K562 (cell line): ENCODE measurements around the gene DEDD2. TPM values are rescaled to one million over a fixed set of nuclear protein-coding genes. Genes with fewer than 3 reads are reported as not detected.

Experiments
- CBFA2T3 ChIP-seq: fragments of 450-650 bp; IDR thresholded peaks from 2 replicates; pipeline ENCODE4 v1.6.1; 2017
- DMBX1 ChIP-seq: fragments of 250-450 bp; sonication (Bioruptor Pico); IDR thresholded peaks from 2 replicates; pipeline ENCODE4 v1.8.0; 2022; ENCODE audit warnings: inconsistent platforms, mild to moderate bottlenecking, moderate library complexity, borderline replicate concordance
- E2F1 ChIP-seq: sonication (generic); formaldehyde crosslinking; IDR thresholded peaks from 2 replicates; pipeline ENCODE4 v1.8.1; 2023; ENCODE audit warnings: mild to moderate bottlenecking, missing genetic modification reagents, moderate library complexity
- GABPB1 ChIP-seq: sonication (generic); formaldehyde crosslinking; IDR thresholded peaks from 2 replicates; pipeline ENCODE4 v1.8.0; 2022; ENCODE audit warnings: mild to moderate bottlenecking, missing genetic modification reagents
- HNRNPLL ChIP-seq: fragments of 200-400 bp; formaldehyde crosslinking; IDR thresholded peaks from 2 replicates; pipeline ENCODE4 v1.6.1; 2017; ENCODE audit warnings: low read length, low read depth, mild to moderate bottlenecking; ENCODE audit not compliant: poor library complexity, severe bottlenecking
- MXI1 ChIP-seq: IDR thresholded peaks from 2 replicates; pipeline ENCODE4 v1.6.1; 2011; ENCODE audit warnings: low read depth, mild to moderate bottlenecking, improper control_type of control experiment, low read length
- NELFE ChIP-seq: IDR thresholded peaks from 2 replicates; pipeline ENCODE4 v1.6.1; 2011; ENCODE audit warnings: mild to moderate bottlenecking; ENCODE audit not compliant: insufficient read depth, insufficient read length
- PPARD ChIP-seq: fragments of 250-450 bp; sonication (Bioruptor Pico); IDR thresholded peaks from 2 replicates; pipeline ENCODE4 v1.8.0; 2022; ENCODE audit warnings: inconsistent platforms, mild to moderate bottlenecking, moderate library complexity
- PRPF4 ChIP-seq: fragments of 200-400 bp; formaldehyde crosslinking; IDR thresholded peaks from one replicate; pipeline ENCODE4 v1.6.1; 2017; ENCODE audit warnings: low read length, low read depth, mild to moderate bottlenecking; ENCODE audit not compliant: insufficient read depth, poor library complexity, severe bottlenecking
- RERE ChIP-seq: sonication (generic); formaldehyde crosslinking; IDR thresholded peaks from 2 replicates; pipeline ENCODE4 v1.8.0; 2023; ENCODE audit warnings: missing genetic modification reagents, mild to moderate bottlenecking, borderline replicate concordance
- SRSF3 ChIP-seq: fragments of 200-400 bp; formaldehyde crosslinking; IDR thresholded peaks from 2 replicates; pipeline ENCODE4 v1.6.1; 2016; ENCODE audit warnings: mild to moderate bottlenecking, low read length, moderate library complexity; ENCODE audit not compliant: insufficient read depth
- THRAP3 ChIP-seq: fragments of 450-650 bp; IDR thresholded peaks from 2 replicates; pipeline ENCODE4 v1.6.1; 2016; ENCODE audit warnings: mild to moderate bottlenecking, inconsistent platforms, borderline replicate concordance
- ZBTB9 ChIP-seq: fragments of 450-650 bp; formaldehyde crosslinking; IDR thresholded peaks from 2 replicates; pipeline ENCODE4 v1.4.0; 2020; ENCODE audit warnings: mild to moderate bottlenecking, moderate library complexity
- ZNF766 ChIP-seq: fragments of 200-800 bp; sonication (Bioruptor generic); conservative IDR thresholded peaks from 2 replicates; pipeline ENCODE4 v1.6.1; 2016; ENCODE audit warnings: missing genetic modification characterization, missing compliant biosample characterization
- polyA plus RNA-seq, 8 experiments: library from polyadenylated mRNA; depleted of rRNA in 4 of 8; stranded (reverse) in 5 of 8; unstranded in 3 of 8; fragments of >200 nt; fragmentation: Nextera tagmentation in 2 of 8; fragmentation: Illumina TruSeq in 1 of 8; extraction: Ambion mirVana in 2 of 8; extraction: Trizol in 1 of 8; gene quantifications; 2 replicates each; pipeline versions ENCODE4 v1.2.1 to v1.2.3, GENCODE V29; 2011 to 2014; ENCODE audit warnings: inconsistent platforms in 1 of 8, missing spikeins in 1 of 8
- total RNA-seq, 7 experiments: library from RNA; depleted of rRNA in 6 of 7; stranded (reverse); fragments of >200 nt in 6 of 7; fragmentation: Illumina TruSeq in 2 of 7; extraction: Trizol in 2 of 7; gene quantifications; 2 replicates each; pipeline versions ENCODE4 v1.2.1 to v1.2.3, GENCODE V29; 2011 to 2021; ENCODE audit warnings: low replicate concordance in 1 of 7
- TF ChIP-seq, protein P1 (sequence below): fragments of 450-650 bp; IDR thresholded peaks from 2 replicates; pipeline ENCODE4 v1.6.1; 2016; ENCODE audit warnings: mild to moderate bottlenecking

Gene DEDD2
- total and polyA plus RNA-seq, 9 of the 15 experiments (the other 6 are each of a cell fraction or from before 2014, with no cell fraction given), result 4.3 to 43.0 (median 29.2) TPM

GRCh38 chr19:42219812-42220750 lies 2.6 kb upstream of the DEDD2 start, which contains the start of gene ZNF526 (continued):
- TF ChIP-seq RERE (no peak), HNRNPLL (peak; percentile 39), THRAP3 (no peak), ZBTB9 (CRISPR knock-in tag) (no peak), SRSF3 (no peak), E2F1 (CRISPR knock-in tag) (no peak), PRPF4 (no peak), NELFE (no peak), DMBX1 (no peak), ZNF766 (no peak), CBFA2T3 (no peak), MXI1 (peak; percentile 30; the same call in 1 of the 2 replicates), GABPB1 (no peak; the same call in 1 of the 2 replicates), PPARD (CRISPR knock-in tag) (no peak)
- TF ChIP-seq, protein P1, sequence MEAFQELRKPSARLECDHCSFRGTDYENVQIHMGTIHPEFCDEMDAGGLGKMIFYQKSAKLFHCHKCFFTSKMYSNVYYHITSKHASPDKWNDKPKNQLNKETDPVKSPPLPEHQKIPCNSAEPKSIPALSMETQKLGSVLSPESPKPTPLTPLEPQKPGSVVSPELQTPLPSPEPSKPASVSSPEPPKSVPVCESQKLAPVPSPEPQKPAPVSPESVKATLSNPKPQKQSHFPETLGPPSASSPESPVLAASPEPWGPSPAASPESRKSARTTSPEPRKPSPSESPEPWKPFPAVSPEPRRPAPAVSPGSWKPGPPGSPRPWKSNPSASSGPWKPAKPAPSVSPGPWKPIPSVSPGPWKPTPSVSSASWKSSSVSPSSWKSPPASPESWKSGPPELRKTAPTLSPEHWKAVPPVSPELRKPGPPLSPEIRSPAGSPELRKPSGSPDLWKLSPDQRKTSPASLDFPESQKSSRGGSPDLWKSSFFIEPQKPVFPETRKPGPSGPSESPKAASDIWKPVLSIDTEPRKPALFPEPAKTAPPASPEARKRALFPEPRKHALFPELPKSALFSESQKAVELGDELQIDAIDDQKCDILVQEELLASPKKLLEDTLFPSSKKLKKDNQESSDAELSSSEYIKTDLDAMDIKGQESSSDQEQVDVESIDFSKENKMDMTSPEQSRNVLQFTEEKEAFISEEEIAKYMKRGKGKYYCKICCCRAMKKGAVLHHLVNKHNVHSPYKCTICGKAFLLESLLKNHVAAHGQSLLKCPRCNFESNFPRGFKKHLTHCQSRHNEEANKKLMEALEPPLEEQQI, result no peak
